Natural killer cell treated with Interleukin-12 subunit alpha and Interleukin-12 subunit beta and Interleukin-15 and Interleukin-18, amount 100 ng/mL, for 72 hours (primary cell): Measurements from ENCODE around the gene RHBDD2. TPM values are rescaled to one million over a fixed set of nuclear protein-coding genes. Genes with fewer than 3 reads are reported as not detected.
"Not testable (repeated sequence)": the region's sequence is repeated elsewhere in the genome, so short reads cannot be mapped to it uniquely, and the experiment has no call there.

ENCODE experiments used
- ATAC-seq, 2 donors: fragments of 150-1000 bp; cut with Tn5 transposase in 1 of 2; sonication (Bioruptor Pico), chemical (Tn5 transposase) in 1 of 2; 2 replicates each; pipeline ENCODE4 v1.10.0; 2021
- DNase-seq: peaks from one replicate; pipeline ENCODE4 v3.0.0; 2022; ENCODE audit warnings: low spot score
- H3K27ac Mint-ChIP-seq, 2 donors: 1 replicate in 1 of 2; 2 replicates in 1 of 2; pipeline ENCODE4 v1.8.0; 2022; ENCODE audit warnings: mixed read lengths in 2 of 2, mild to moderate bottlenecking in 1 of 2, moderate library complexity in 1 of 2
- H3K27me3 Mint-ChIP-seq, 2 donors: 1 replicate in 1 of 2; 2 replicates in 1 of 2; pipeline ENCODE4 v1.8.0; 2022; ENCODE audit warnings: mixed read lengths in 2 of 2
- H3K36me3 Mint-ChIP-seq: one replicate; pipeline ENCODE4 v1.8.0; 2022; ENCODE audit warnings: mixed read lengths
- H3K4me1 Mint-ChIP-seq, 2 donors: 1 replicate in 1 of 2; 2 replicates in 1 of 2; pipeline ENCODE4 v1.8.0; 2022; ENCODE audit warnings: low read depth in 2 of 2, mixed read lengths in 2 of 2, mild to moderate bottlenecking in 1 of 2
- H3K4me3 Mint-ChIP-seq: one replicate; pipeline ENCODE4 v1.8.0; 2022; ENCODE audit warnings: mixed read lengths
- H3K9me3 Mint-ChIP-seq: 2 replicates; pipeline ENCODE4 v1.8.0; 2022; ENCODE audit warnings: mixed read lengths
- total RNA-seq, 2 donors: library from RNA; stranded (reverse); gene quantifications; one replicate each; pipeline ENCODE4 v1.2.3, GENCODE V29; 2022

RHBDD2 gene
- total RNA-seq, result 10 to 100 TPM; 33.8 to 46.0 TPM

GRCh38 chr7:75878769-75879611, at the start of gene RHBDD2:
Gene RHBDD2 (plus strand): TSS chr7:75879034. CDS start chr7:75879083, 49 bp downstream.
- peaks cover 15% of the 10 kb centered on the region for H3K36me3 Mint-ChIP-seq
- DNase-seq, result peak; percentile 96
- no peaks in the 10 kb centered on the region for H3K9me3 Mint-ChIP-seq
- H3K4me3 Mint-ChIP-seq, result peak within 1 kb of the TSS; percentile 95
- H3K27me3 Mint-ChIP-seq, result no peaks in the 10 kb centered on the region
- H3K27ac Mint-ChIP-seq, result peak within 1 kb of the TSS; percentile 72 to 97
- peak; percentile 98 for ATAC-seq
- peaks cover 25 to 39% of the 10 kb centered on the region in 2 donors for H3K4me1 Mint-ChIP-seq

GRCh38 chr7:75829656-75830055, 49.2 kb upstream of the RHBDD2 start:
- not testable (repeated sequence) for H3K27ac Mint-ChIP-seq, H3K36me3 Mint-ChIP-seq, H3K27me3 Mint-ChIP-seq, H3K9me3 Mint-ChIP-seq, DNase-seq, ATAC-seq, H3K4me1 Mint-ChIP-seq, H3K4me3 Mint-ChIP-seq

GRCh38 chr7:75830978-75831377, 47.9 kb upstream of the RHBDD2 start:
- Mint-ChIP-seq H3K9me3 (no peaks in the 10 kb centered on the region), H3K36me3 (no peaks in the 10 kb centered on the region), H3K4me3 (no peak overlapping the region), H3K27ac (no peak overlapping the region), H3K4me1 (peaks cover 0 to 7% of the 10 kb centered on the region in 2 donors), H3K27me3 (peaks cover 0 to 7% of the 10 kb centered on the region in 2 donors)
- ATAC-seq (no peak), DNase-seq (no peak)

GRCh38 chr7:75833662-75834061, 45.2 kb upstream of the RHBDD2 start:
- ATAC-seq, DNase-seq, H3K27me3 Mint-ChIP-seq, H3K9me3 Mint-ChIP-seq, H3K36me3 Mint-ChIP-seq, H3K27ac Mint-ChIP-seq, H3K4me1 Mint-ChIP-seq, H3K4me3 Mint-ChIP-seq: not testable (repeated sequence)

- Mint-ChIP-seq H3K4me1 (peaks cover 0 to 3% of the 10 kb centered on the region in 2 donors), H3K36me3 (no peaks in the 10 kb centered on the region), H3K4me3 (no peak overlapping the region), H3K27ac (peak overlapping the region in 1 of 2 donors; percentile 43), H3K27me3 (peaks cover 0 to 9% of the 10 kb centered on the region in 2 donors), H3K9me3 (no peaks in the 10 kb centered on the region)
- ATAC-seq (no peak), DNase-seq (no peak)
Observed at GRCh38 chr7:75835688-75836285, 43.0 kb upstream of the RHBDD2 start.

GRCh38 chr7:75836798-75837197, 42.0 kb upstream of the RHBDD2 start:
- no peaks in the 10 kb centered on the region for H3K36me3 Mint-ChIP-seq
- no peak for ATAC-seq
- peak; percentile 0 for DNase-seq
- H3K9me3 Mint-ChIP-seq, result no peaks in the 10 kb centered on the region
- H3K4me1 Mint-ChIP-seq, result peaks cover 0 to 3% of the 10 kb centered on the region in 2 donors
- no peak overlapping the region for H3K4me3 Mint-ChIP-seq
- peaks cover 0 to 9% of the 10 kb centered on the region in 2 donors for H3K27me3 Mint-ChIP-seq
- H3K27ac Mint-ChIP-seq, result peak overlapping the region in 1 of 2 donors; percentile 59

- ATAC-seq, H3K27me3 Mint-ChIP-seq, H3K36me3 Mint-ChIP-seq, H3K27ac Mint-ChIP-seq, H3K4me3 Mint-ChIP-seq, H3K9me3 Mint-ChIP-seq: not testable (repeated sequence)
- H3K4me1 Mint-ChIP-seq, result peaks cover 13% of the 10 kb centered on the region in 2 donors
- peak; percentile 12 for DNase-seq
Observed at GRCh38 chr7:75838281-75838930, 40.4 kb upstream of the RHBDD2 start.

GRCh38 chr7:75840029-75840428, 38.8 kb upstream of the RHBDD2 start:
- peak; percentile 8 for DNase-seq
- Mint-ChIP-seq H3K36me3 (no peaks in the 10 kb centered on the region), H3K27ac (peak overlapping the region in 1 of 2 donors; percentile 82), H3K4me3 (no peak overlapping the region), H3K27me3 (peaks cover 0 to 4% of the 10 kb centered on the region in 2 donors), H3K9me3 (no peaks in the 10 kb centered on the region), H3K4me1 (peaks cover 13 to 15% of the 10 kb centered on the region in 2 donors)
- no peak for ATAC-seq

GRCh38 chr7:75842836-75843446, 35.9 kb upstream of the RHBDD2 start:
- peak overlapping the region; percentile 83 for H3K4me3 Mint-ChIP-seq
- peak overlapping the region; percentile 82 to 96 for H3K27ac Mint-ChIP-seq
- ATAC-seq, result peak; percentile 93 to 94
- peak; percentile 82 for DNase-seq
- H3K36me3 Mint-ChIP-seq, result no peaks in the 10 kb centered on the region
- H3K9me3 Mint-ChIP-seq, result no peaks in the 10 kb centered on the region
- peaks cover 13 to 16% of the 10 kb centered on the region in 2 donors for H3K4me1 Mint-ChIP-seq
- H3K27me3 Mint-ChIP-seq, result peaks cover 0 to 2% of the 10 kb centered on the region in 2 donors

- no peak overlapping the region for H3K4me3 Mint-ChIP-seq
- H3K27ac Mint-ChIP-seq, result peak overlapping the region; percentile 82 to 96
Observed at GRCh38 chr7:75843613-75844116, 35.2 kb upstream of the RHBDD2 start.

GRCh38 chr7:75844158-75844557, 34.7 kb upstream of the RHBDD2 start:
- H3K9me3 Mint-ChIP-seq, result no peaks in the 10 kb centered on the region
- peak overlapping the region in 1 of 2 donors; percentile 96 for H3K27ac Mint-ChIP-seq

More at GRCh38 chr7:75843613-75844116, 35.2 kb upstream of the RHBDD2 start:
- Mint-ChIP-seq H3K4me1 (peaks cover 13 to 16% of the 10 kb centered on the region in 2 donors), H3K9me3 (no peaks in the 10 kb centered on the region), H3K27me3 (no peaks in the 10 kb centered on the region), H3K36me3 (no peaks in the 10 kb centered on the region)
- DNase-seq (no peak), ATAC-seq (no peak)

GRCh38 chr7:75845132-75845531, 33.7 kb upstream of the RHBDD2 start:
- not testable (repeated sequence) for H3K27me3 Mint-ChIP-seq, DNase-seq, ATAC-seq, H3K9me3 Mint-ChIP-seq, H3K4me3 Mint-ChIP-seq, H3K36me3 Mint-ChIP-seq
- H3K27ac Mint-ChIP-seq, result peak overlapping the region in 1 of 2 donors; percentile 62
- peaks cover 15 to 18% of the 10 kb centered on the region in 2 donors for H3K4me1 Mint-ChIP-seq

More at GRCh38 chr7:75844158-75844557, 34.7 kb upstream of the RHBDD2 start:
- no peaks in the 10 kb centered on the region for H3K27me3 Mint-ChIP-seq
- no peaks in the 10 kb centered on the region for H3K36me3 Mint-ChIP-seq
- ATAC-seq (no peak), DNase-seq (no peak)
- no peak overlapping the region for H3K4me3 Mint-ChIP-seq
- H3K4me1 Mint-ChIP-seq, result peaks cover 13 to 16% of the 10 kb centered on the region in 2 donors

GRCh38 chr7:75847707-75848106, 31.1 kb upstream of the RHBDD2 start:
- no peak overlapping the region for H3K4me3 Mint-ChIP-seq
- H3K9me3 Mint-ChIP-seq, result no peaks in the 10 kb centered on the region
- H3K36me3 Mint-ChIP-seq, result no peaks in the 10 kb centered on the region
- DNase-seq (no peak), ATAC-seq (no peak)
- H3K4me1 Mint-ChIP-seq, result peaks cover 11 to 14% of the 10 kb centered on the region in 2 donors
- no peaks in the 10 kb centered on the region for H3K27me3 Mint-ChIP-seq
- peak overlapping the region in 1 of 2 donors; percentile 49 for H3K27ac Mint-ChIP-seq
